Measurements from ENCODE around the gene DTHD1. TPM values are rescaled to one million over a fixed set of nuclear protein-coding genes. Genes with fewer than 3 reads are reported as not detected.
A peak's percentile ranks its signal among the peaks of the same experiment; 100 is the strongest.

Gene DTHD1
- total and polyA plus RNA-seq, 4 donors: 0.06 to 0.42 (median 0.07) TPM; not detected in 1

- Histone ChIP-seq H3K4me3 (ENCODE audit: low read depth in 1 of 3, low read length in 3 of 3) (peak overlapping the region in 1 of 3 donors; percentile 19), H3K27ac (ENCODE audit: low read depth in 1 of 2, low read length in 2 of 2) (no peak overlapping the region), H3K27me3 (ENCODE audit: control insufficient read depth in 4 of 4, insufficient read depth in 4 of 4, low read length in 3 of 4) (no peaks in the 10 kb centered on the region), H3K9ac (ENCODE audit: low read depth in 1 of 2, low read length in 2 of 2) (no peak overlapping the region), H3K9me3 (ENCODE audit: control insufficient read depth in 4 of 4, low read length in 3 of 4) (no peaks in the 10 kb centered on the region), H3K36me3 (ENCODE audit: control insufficient read depth in 4 of 4, insufficient read depth in 3 of 4, low read depth in 1 of 4, low read length in 3 of 4) (no peaks in the 10 kb centered on the region), H3K4me1 (ENCODE audit: control insufficient read depth in 4 of 4, insufficient read depth in 4 of 4, low read length in 3 of 4) (peaks cover 3 to 21% (median 17%) of the 10 kb centered on the region in 4 donors)
- TF ChIP-seq JUND (IDR thresholded peaks at IDR 0.05) (no peak), HNF4A (conservative IDR thresholded peaks at IDR 0.05) (peak; percentile 12 to 19), HNF4G (IDR thresholded peaks at IDR 0.05) (no peak), RAD21 (IDR thresholded peaks at IDR 0.05) (peak in 1 of 2 donors; percentile 22), SP1 (IDR thresholded peaks at IDR 0.05) (peak; percentile 28), RXRA (IDR thresholded peaks at IDR 0.05) (peak in 1 of 2 donors; percentile 15)
- WGBS: 37% methylated on average over 4 of the region's 4 CpGs
- DNase-seq (ENCODE audit: low spot score): no peak
These were observed 67.1 kb downstream of the DTHD1 start for GRCh38 chr4:36348403-36348938.

GRCh38 chr4:36349938-36350549 lies 68.6 kb downstream of the DTHD1 start:
- Histone ChIP-seq H3K9ac (ENCODE audit: low read depth in 1 of 2, low read length in 2 of 2) (no peak overlapping the region), H3K9me3 (ENCODE audit: control insufficient read depth in 4 of 4, low read length in 3 of 4) (no peaks in the 10 kb centered on the region), H3K4me3 (ENCODE audit: low read depth in 1 of 3, low read length in 3 of 3) (no peak overlapping the region), H3K36me3 (ENCODE audit: control insufficient read depth in 4 of 4, insufficient read depth in 3 of 4, low read depth in 1 of 4, low read length in 3 of 4) (no peaks in the 10 kb centered on the region), H3K27me3 (ENCODE audit: control insufficient read depth in 4 of 4, insufficient read depth in 4 of 4, low read length in 3 of 4) (no peaks in the 10 kb centered on the region), H3K27ac (ENCODE audit: low read depth in 1 of 2, low read length in 2 of 2) (no peak overlapping the region), H3K4me1 (ENCODE audit: control insufficient read depth in 4 of 4, insufficient read depth in 4 of 4, low read length in 3 of 4) (peaks cover 3 to 21% (median 17%) of the 10 kb centered on the region in 4 donors)
- no peak for DNase-seq (ENCODE audit: low spot score)
- 53% methylated on average over 4 of the region's 4 CpGs for WGBS
- no peak for TF ChIP-seq EGR1 (IDR thresholded peaks at IDR 0.05; ENCODE audit: low read depth in 2 of 2)
- TF ChIP-seq ATF3 (IDR thresholded peaks at IDR 0.05): no peak
- no peak for TF ChIP-seq FOXA1 (IDR thresholded peaks at IDR 0.05)
- no peak for TF ChIP-seq RAD21 (IDR thresholded peaks at IDR 0.05)
- no peak for TF ChIP-seq SP1 (IDR thresholded peaks at IDR 0.05)
- TF ChIP-seq HNF4A (conservative IDR thresholded peaks at IDR 0.05): no peak

GRCh38 chr4:36351082-36351666 lies 69.8 kb downstream of the DTHD1 start:
- Histone ChIP-seq H3K27ac (ENCODE audit: low read depth in 1 of 2, low read length in 2 of 2) (no peak overlapping the region), H3K4me1 (ENCODE audit: control insufficient read depth in 4 of 4, insufficient read depth in 4 of 4, low read length in 3 of 4) (peaks cover 3 to 21% (median 17%) of the 10 kb centered on the region in 4 donors), H3K27me3 (ENCODE audit: control insufficient read depth in 4 of 4, insufficient read depth in 4 of 4, low read length in 3 of 4) (peaks cover 0 to 2% (median 0%) of the 10 kb centered on the region in 4 donors), H3K9ac (ENCODE audit: low read depth in 1 of 2, low read length in 2 of 2) (no peak overlapping the region), H3K36me3 (ENCODE audit: control insufficient read depth in 4 of 4, insufficient read depth in 3 of 4, low read depth in 1 of 4, low read length in 3 of 4) (no peaks in the 10 kb centered on the region), H3K9me3 (ENCODE audit: control insufficient read depth in 4 of 4, low read length in 3 of 4) (no peaks in the 10 kb centered on the region), H3K4me3 (ENCODE audit: low read depth in 1 of 3, low read length in 3 of 3) (no peak overlapping the region)
- DNase-seq (ENCODE audit: low spot score): peak; percentile 47
- 11% methylated on average over 2 of the region's 2 CpGs for WGBS
- no peak for TF ChIP-seq HNF4G (IDR thresholded peaks at IDR 0.05)
- no peak for TF ChIP-seq REST (IDR thresholded peaks at IDR 0.05)
- no peak for TF ChIP-seq RXRA (IDR thresholded peaks at IDR 0.05)
- TF ChIP-seq MAX (IDR thresholded peaks at IDR 0.05): no peak
- TF ChIP-seq HNF4A (conservative IDR thresholded peaks at IDR 0.05): peak in 1 of 2 donors; percentile 37
- no peak for TF ChIP-seq TAF1 (conservative IDR thresholded peaks at IDR 0.05)
- no peak for TF ChIP-seq EGR1 (IDR thresholded peaks at IDR 0.05; ENCODE audit: low read depth in 2 of 2)
- peak; percentile 83 to 88 for TF ChIP-seq RAD21 (IDR thresholded peaks at IDR 0.05)
- TF ChIP-seq CTCF (IDR thresholded peaks at IDR 0.05; ENCODE audit: low read depth, low read length, missing input control): peak; percentile 78
- no peak for TF ChIP-seq GABPA (IDR thresholded peaks at IDR 0.05 in 1 of 2, conservative IDR thresholded peaks at IDR 0.05 in 1 of 2)

Measured in liver (tissue), 9 donors.